IMR-90 (cell line): ENCODE measurements around the gene EPHB1. TPM values are rescaled to one million over a fixed set of nuclear protein-coding genes. Genes with fewer than 3 reads are reported as not detected.

Experiments used
- ATAC-seq: fragments of 200-7000 bp; cut with Tn5 transposase; 2 replicates; pipeline ENCODE4 v1.9.1; 2020; ENCODE audit warnings: low read depth, mild to moderate bottlenecking, moderate library complexity
- BruUV-seq: library from RNA; stranded (reverse); fragments of 400-500 nt; replicated peaks from 2 replicates; lab custom pipeline; 2021; lab: Mats Ljungman, UMichigan
- CTCF ChIA-PET: fragments of 300-600 bp; formaldehyde crosslinking; extraction: SDS; loops from one replicate; lab custom pipeline; 2021; ENCODE audit warnings: antibody characterized with exemption; lab: Yijun Ruan, JAX
- POLR2A ChIA-PET: fragments of 300-600 bp; sonication (Branson Sonifier 250); formaldehyde crosslinking; loops from one replicate; lab custom pipeline; 2022; ENCODE audit warnings: antibody characterized with exemption; ENCODE audit not compliant: unreplicated experiment; lab: Charles Lee
- DNase-seq: peaks from one replicate; pipeline ENCODE4 v3.0.0; 2013
- H2AFZ ChIP-seq: replicated peaks from 2 replicates; pipeline ENCODE3; 2013; ENCODE audit warnings: low read length, mild to moderate bottlenecking; ENCODE audit not compliant: poor library complexity
- H2AK5ac ChIP-seq: 2 replicates; pipeline ENCODE4 v1.6.1; 2013; ENCODE audit warnings: low read depth, low read length, inconsistent platforms
- H2AK9ac ChIP-seq: replicated peaks from 2 replicates; pipeline ENCODE3; 2013; ENCODE audit warnings: mild to moderate bottlenecking, low read depth, low read length, moderate library complexity; ENCODE audit not compliant: poor library complexity
- H2BK120ac ChIP-seq: 2 replicates; pipeline ENCODE4 v1.6.1; 2013; ENCODE audit warnings: low read depth, low read length, inconsistent platforms
- H2BK15ac ChIP-seq: 3 replicates; pipeline ENCODE4 v1.6.1; 2013; ENCODE audit warnings: low read depth, low read length, inconsistent platforms
- H2BK20ac ChIP-seq: 2 replicates; pipeline ENCODE4 v1.6.1; 2013; ENCODE audit warnings: low read depth, mild to moderate bottlenecking, inconsistent platforms, low read length, moderate library complexity
- H2BK5ac ChIP-seq: 2 replicates; pipeline ENCODE4 v1.6.1; 2013; ENCODE audit warnings: mild to moderate bottlenecking, low read depth, low read length, inconsistent platforms; ENCODE audit not compliant: poor library complexity, severe bottlenecking
- H3K14ac ChIP-seq: replicated peaks from 2 replicates; pipeline ENCODE4 v1.6.1; 2013; ENCODE audit warnings: low read depth, low read length, inconsistent platforms
- H3K18ac ChIP-seq: 2 replicates; pipeline ENCODE4 v1.6.1; 2013; ENCODE audit warnings: low read depth, low read length, control low read depth
- H3K23ac ChIP-seq: 2 replicates; pipeline ENCODE4 v1.6.1; 2013; ENCODE audit warnings: low read depth, low read length, inconsistent platforms
- H3K27ac ChIP-seq: 2 replicates; pipeline ENCODE4 v1.5.1; 2013; ENCODE audit warnings: mild to moderate bottlenecking, control low read depth, low read length; ENCODE audit not compliant: insufficient read depth
- H3K27me3 ChIP-seq: 2 replicates; pipeline ENCODE4 v1.6.1; 2013; ENCODE audit warnings: low read length; ENCODE audit not compliant: control insufficient read depth, insufficient read depth
- H3K36me3 ChIP-seq: 2 replicates; pipeline ENCODE4 v1.6.1; 2013; ENCODE audit warnings: low read length, mixed read lengths; ENCODE audit not compliant: control insufficient read depth, insufficient read depth
- H3K4ac ChIP-seq: 2 replicates; pipeline ENCODE4 v1.6.1; 2013; ENCODE audit warnings: low read depth, low read length, inconsistent platforms
- H3K4me1 ChIP-seq: 2 replicates; pipeline ENCODE4 v1.6.1; 2013; ENCODE audit warnings: low read length, mixed read lengths; ENCODE audit not compliant: control insufficient read depth, insufficient read depth
- H3K4me2 ChIP-seq: 2 replicates; pipeline ENCODE4 v1.6.1; 2013; ENCODE audit warnings: low read depth, mild to moderate bottlenecking, control low read depth, low read length, moderate library complexity
- H3K4me3 ChIP-seq: 2 replicates; pipeline ENCODE4 v1.5.1; 2013; ENCODE audit warnings: low read depth, mild to moderate bottlenecking, control low read depth, low read length, moderate library complexity; ENCODE audit not compliant: insufficient read depth
- H3K56ac ChIP-seq: 2 replicates; pipeline ENCODE4 v1.6.1; 2013; ENCODE audit warnings: low read length, inconsistent platforms; ENCODE audit not compliant: insufficient read depth; ENCODE audit errors: extremely low read depth
- H3K79me1 ChIP-seq, 2 experiments: 2 replicates each; pipeline ENCODE4 v1.6.1; 2013; ENCODE audit warnings: low read length in 2 of 2, inconsistent platforms in 1 of 2, low read depth in 1 of 2
- H3K9ac ChIP-seq: 2 replicates; pipeline ENCODE4 v1.6.1; 2013; ENCODE audit warnings: low read depth, low read length, control low read depth
- H3K9me1 ChIP-seq: 2 replicates; pipeline ENCODE4 v1.6.1; 2013; ENCODE audit warnings: low read length, inconsistent platforms; ENCODE audit not compliant: insufficient read depth
- H3K9me3 ChIP-seq: 2 replicates; pipeline ENCODE4 v1.6.1; 2013; ENCODE audit warnings: low read length; ENCODE audit not compliant: control insufficient read depth, insufficient read depth
- H4K20me1 ChIP-seq: 2 replicates; pipeline ENCODE4 v1.6.1; 2013; ENCODE audit warnings: low read length, inconsistent platforms; ENCODE audit not compliant: insufficient read depth
- H4K5ac ChIP-seq: 2 replicates; pipeline ENCODE4 v1.6.1; 2013; ENCODE audit warnings: mild to moderate bottlenecking, low read depth, low read length, control low read depth
- H4K8ac ChIP-seq, 2 experiments: 2 replicates each; pipeline ENCODE4 v1.6.1; 2013; ENCODE audit warnings: low read depth in 2 of 2, low read length in 2 of 2, control low read depth in 1 of 2, inconsistent platforms in 1 of 2
- H4K91ac ChIP-seq: 2 replicates; pipeline ENCODE4 v1.6.1; 2013; ENCODE audit warnings: low read depth, low read length, inconsistent platforms; ENCODE audit not compliant: insufficient read depth
- CEBPB ChIP-seq: IDR thresholded peaks from 2 replicates; pipeline ENCODE4 v1.6.1; 2012; ENCODE audit warnings: low read depth, low read length, improper control_type of control experiment
- FOS ChIP-seq: fragments of 150-350 bp; IDR thresholded peaks from 2 replicates; pipeline ENCODE4 v1.6.1; 2016; ENCODE audit warnings: low read depth, low read length
- MAZ ChIP-seq: IDR thresholded peaks from 2 replicates; pipeline ENCODE4 v1.6.1; 2012; ENCODE audit warnings: low read depth, mild to moderate bottlenecking, low read length, improper control_type of control experiment, moderate library complexity, borderline replicate concordance
- NFE2L2 ChIP-seq: fragments of 150-350 bp; IDR thresholded peaks from 2 replicates; pipeline ENCODE4 v1.6.1; 2016; ENCODE audit warnings: low read depth, mild to moderate bottlenecking, low read length
- RCOR1 ChIP-seq: IDR thresholded peaks from 2 replicates; pipeline ENCODE4 v1.6.1; 2012; ENCODE audit warnings: mild to moderate bottlenecking, low read length, improper control_type of control experiment; ENCODE audit not compliant: insufficient replicate concordance
- SMC3 ChIP-seq: fragments of 150-350 bp; IDR thresholded peaks from 2 replicates; pipeline ENCODE4 v1.6.1; 2016; ENCODE audit warnings: low read depth, mild to moderate bottlenecking, antibody characterized with exemption, low read length, moderate library complexity
- WGBS, 2 experiments: methylation state at CpG; one replicate each; pipeline versions ENCODE4 v1.1.5 to v1.1.7; 2013; ENCODE audit warnings: missing lambda C conversion rate in 2 of 2; ENCODE audit not compliant: insufficient read length in 1 of 2; ENCODE audit errors: extremely low coverage in 2 of 2; 5-methylcytosine and 5-hydroxymethylcytosine counted together
- dilution Hi-C: fragments of 300-500 bp; cut with HindIII; formaldehyde crosslinking; loops from one replicate; pipeline ENCODE4 v1.14.3; 2018; ENCODE audit warnings: low sequenced_read_pairs; ENCODE audit not compliant: unreplicated experiment
- in situ Hi-C: fragments of 300-500 bp; cut with MboI; formaldehyde crosslinking; loops from 3 replicates; pipeline ENCODE4 v1.14.3; 2019; ENCODE audit warnings: low sequenced_read_pairs, inconsistent platforms, mixed read lengths
- intact Hi-C: fragments of 100-400 bp; cut with micrococcal nuclease; formaldehyde crosslinking; loops from 2 replicates; pipeline ENCODE4 v1.10.0; 2022
- polyA plus RNA-seq, 3 experiments: library from polyadenylated mRNA; depleted of rRNA; stranded (reverse); fragments of >200 nt; gene quantifications; 2 replicates each; pipeline ENCODE4 v1.2.3, GENCODE V29; 2012; ENCODE audit warnings: low replicate concordance in 1 of 3
- total RNA-seq: library from RNA; depleted of rRNA; stranded (reverse); fragments of >200 nt; gene quantifications from 2 replicates; pipeline ENCODE4 v1.2.3, GENCODE V29; 2012
- TF ChIP-seq, protein P1 (sequence below): fragments of 150-350 bp; IDR thresholded peaks from 2 replicates; pipeline ENCODE4 v1.6.1; 2017; ENCODE audit warnings: mild to moderate bottlenecking, antibody characterized with exemption, low read length, low read depth
- TF ChIP-seq, protein P2 (sequence below): fragments of 150-350 bp; IDR thresholded peaks from 2 replicates; pipeline ENCODE4 v1.6.1; 2016; ENCODE audit warnings: low read depth, mild to moderate bottlenecking, low read length, moderate library complexity, borderline replicate concordance

EPHB1 gene
- total and polyA plus RNA-seq, 2 of the 4 experiments (the other 2 are of a cell fraction): 0.17 to 0.36 TPM

DNA sequence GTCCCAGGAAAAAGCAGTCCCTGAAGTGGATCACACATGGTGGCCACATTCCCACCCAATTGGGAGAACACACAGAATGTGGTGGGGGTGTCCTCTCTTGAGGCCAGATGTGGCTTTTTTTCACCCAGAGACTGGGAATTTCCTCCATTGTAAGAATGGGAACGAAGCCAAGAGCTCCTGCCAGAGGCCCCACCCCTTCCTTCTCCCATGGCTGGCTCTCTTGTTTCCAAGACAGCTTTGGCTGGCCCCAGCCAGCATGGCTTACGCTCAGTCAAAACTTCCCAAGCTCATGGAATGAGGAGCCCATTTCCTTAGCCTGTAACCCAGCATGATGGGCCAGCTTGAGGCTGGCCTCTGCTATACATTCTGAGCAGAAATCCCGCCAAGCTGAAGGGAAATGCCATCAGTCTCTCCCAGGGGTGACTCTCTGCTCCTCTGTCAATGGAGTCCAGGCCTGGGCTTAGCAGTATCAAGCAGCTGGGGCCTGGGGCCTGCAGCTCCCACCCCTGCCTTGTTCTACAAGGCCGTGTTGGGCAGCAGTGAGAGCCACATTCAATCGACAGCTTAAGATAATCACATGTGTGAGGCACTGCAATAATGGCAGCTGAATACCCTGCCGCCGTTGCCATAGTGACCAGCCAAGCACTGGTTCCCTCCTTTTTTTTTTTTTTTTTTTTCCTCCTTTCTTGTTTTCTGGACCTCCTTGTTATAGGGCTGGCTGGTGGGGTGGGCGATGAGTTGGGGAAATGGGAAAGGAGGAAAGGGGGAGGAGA, 142.4 kb downstream of the EPHB1 start:
- Histone ChIP-seq H3K4me2 (no peak overlapping the region), H4K20me1 (no peaks in the 10 kb centered on the region), H3K14ac (no peak overlapping the region), H2BK120ac (no peak overlapping the region), H3K9me1 (no peaks in the 10 kb centered on the region), H2BK15ac (no peak overlapping the region), H2AK5ac (no peak overlapping the region), H3K4me3 (no peak overlapping the region), H3K9me3 (no peaks in the 10 kb centered on the region), H4K5ac (no peak overlapping the region), H4K8ac (no peak overlapping the region), H2BK5ac (no peak overlapping the region), H3K79me1 (no peaks in the 10 kb centered on the region), H3K27ac (no peak overlapping the region), H2AK9ac (no peak overlapping the region), H3K9ac (no peak overlapping the region), H3K4ac (no peak overlapping the region), H3K23ac (no peak overlapping the region), H3K36me3 (no peaks in the 10 kb centered on the region), H4K91ac (no peak overlapping the region), H3K18ac (no peak overlapping the region), H2BK20ac (no peak overlapping the region), H3K56ac (no peak overlapping the region), H2AFZ (no peak overlapping the region), H3K27me3 (no peaks in the 10 kb centered on the region), H3K4me1 (no peaks in the 10 kb centered on the region)
- DNase-seq: no peak
- POLR2A ChIA-PET: interaction anchor here (0.6 kb wide), 1 partner anchor 303 kb away, joined by 3 read pairs; no protein-coding TSS in a partner anchor
- in situ Hi-C loops: no loop called here
- no peak for TF ChIP-seq CEBPB
- no peak for TF ChIP-seq RCOR1
- TF ChIP-seq, protein P1, sequence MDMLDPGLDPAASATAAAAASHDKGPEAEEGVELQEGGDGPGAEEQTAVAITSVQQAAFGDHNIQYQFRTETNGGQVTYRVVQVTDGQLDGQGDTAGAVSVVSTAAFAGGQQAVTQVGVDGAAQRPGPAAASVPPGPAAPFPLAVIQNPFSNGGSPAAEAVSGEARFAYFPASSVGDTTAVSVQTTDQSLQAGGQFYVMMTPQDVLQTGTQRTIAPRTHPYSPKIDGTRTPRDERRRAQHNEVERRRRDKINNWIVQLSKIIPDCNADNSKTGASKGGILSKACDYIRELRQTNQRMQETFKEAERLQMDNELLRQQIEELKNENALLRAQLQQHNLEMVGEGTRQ: no peak
- no peak for TF ChIP-seq MAZ
- no peak for TF ChIP-seq NFE2L2
- TF ChIP-seq, protein P2, sequence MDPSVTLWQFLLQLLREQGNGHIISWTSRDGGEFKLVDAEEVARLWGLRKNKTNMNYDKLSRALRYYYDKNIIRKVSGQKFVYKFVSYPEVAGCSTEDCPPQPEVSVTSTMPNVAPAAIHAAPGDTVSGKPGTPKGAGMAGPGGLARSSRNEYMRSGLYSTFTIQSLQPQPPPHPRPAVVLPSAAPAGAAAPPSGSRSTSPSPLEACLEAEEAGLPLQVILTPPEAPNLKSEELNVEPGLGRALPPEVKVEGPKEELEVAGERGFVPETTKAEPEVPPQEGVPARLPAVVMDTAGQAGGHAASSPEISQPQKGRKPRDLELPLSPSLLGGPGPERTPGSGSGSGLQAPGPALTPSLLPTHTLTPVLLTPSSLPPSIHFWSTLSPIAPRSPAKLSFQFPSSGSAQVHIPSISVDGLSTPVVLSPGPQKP: no peak
- TF ChIP-seq SMC3: no peak
- TF ChIP-seq FOS: no peak
- CTCF ChIA-PET: no interaction called here
- intact Hi-C loops: no loop called here
- no TSS peak for BruUV-seq
- ATAC-seq: no peak
- dilution Hi-C loops: no loop called here
- 23% methylated on average over 2 of the region's 8 CpGs; no CpG with 5 or more reads in 1 of the 2 experiments for WGBS, 2 experiments
